Esophagus muscularis mucosa (tissue), 3 donors: ENCODE results near the gene TMC1.

Experiments used
- POLR2A ChIP-seq: fragments of 450-650 bp; IDR thresholded peaks from one replicate; pipeline ENCODE4 v1.6.1; 2017; ENCODE audit warnings: antibody characterized with exemption, moderate library complexity, mild to moderate bottlenecking, low read depth
- TF ChIP-seq, protein P1 (sequence below), 3 experiments: fragments of 200-600 bp in 2 of 3; fragments of 450-650 bp in 1 of 3; sonication (generic) in 2 of 3; IDR thresholded peaks; one replicate each; pipeline ENCODE4 v1.5.1; 2017 to 2019; ENCODE audit warnings: antibody characterized with exemption in 3 of 3, mild to moderate bottlenecking in 2 of 3, moderate library complexity in 1 of 3

- TF ChIP-seq, protein P1, sequence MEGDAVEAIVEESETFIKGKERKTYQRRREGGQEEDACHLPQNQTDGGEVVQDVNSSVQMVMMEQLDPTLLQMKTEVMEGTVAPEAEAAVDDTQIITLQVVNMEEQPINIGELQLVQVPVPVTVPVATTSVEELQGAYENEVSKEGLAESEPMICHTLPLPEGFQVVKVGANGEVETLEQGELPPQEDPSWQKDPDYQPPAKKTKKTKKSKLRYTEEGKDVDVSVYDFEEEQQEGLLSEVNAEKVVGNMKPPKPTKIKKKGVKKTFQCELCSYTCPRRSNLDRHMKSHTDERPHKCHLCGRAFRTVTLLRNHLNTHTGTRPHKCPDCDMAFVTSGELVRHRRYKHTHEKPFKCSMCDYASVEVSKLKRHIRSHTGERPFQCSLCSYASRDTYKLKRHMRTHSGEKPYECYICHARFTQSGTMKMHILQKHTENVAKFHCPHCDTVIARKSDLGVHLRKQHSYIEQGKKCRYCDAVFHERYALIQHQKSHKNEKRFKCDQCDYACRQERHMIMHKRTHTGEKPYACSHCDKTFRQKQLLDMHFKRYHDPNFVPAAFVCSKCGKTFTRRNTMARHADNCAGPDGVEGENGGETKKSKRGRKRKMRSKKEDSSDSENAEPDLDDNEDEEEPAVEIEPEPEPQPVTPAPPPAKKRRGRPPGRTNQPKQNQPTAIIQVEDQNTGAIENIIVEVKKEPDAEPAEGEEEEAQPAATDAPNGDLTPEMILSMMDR (IDR thresholded peaks at IDR 0.05) = no peak
- no peak for TF ChIP-seq POLR2A
Observed at GRCh38 chr9:72648324-72649126, 127.1 kb downstream of the TMC1 start.
